ENCODE data around the gene ZNF236.

- TF ChIP-seq POLR2A (IDR thresholded peaks at IDR 0.05) (no peak), CTCF (IDR thresholded peaks at IDR 0.05) (no peak)
Measured at GRCh38 chr18:76988827-76989646, 166.7 kb downstream of the ZNF236 start.
